ENCODE data around the gene HDLBP.
"Not testable (repeated sequence)": the region's sequence is repeated elsewhere in the genome, so short reads cannot be mapped to it uniquely, and the experiment has no call there.

HDLBP gene

DNA sequence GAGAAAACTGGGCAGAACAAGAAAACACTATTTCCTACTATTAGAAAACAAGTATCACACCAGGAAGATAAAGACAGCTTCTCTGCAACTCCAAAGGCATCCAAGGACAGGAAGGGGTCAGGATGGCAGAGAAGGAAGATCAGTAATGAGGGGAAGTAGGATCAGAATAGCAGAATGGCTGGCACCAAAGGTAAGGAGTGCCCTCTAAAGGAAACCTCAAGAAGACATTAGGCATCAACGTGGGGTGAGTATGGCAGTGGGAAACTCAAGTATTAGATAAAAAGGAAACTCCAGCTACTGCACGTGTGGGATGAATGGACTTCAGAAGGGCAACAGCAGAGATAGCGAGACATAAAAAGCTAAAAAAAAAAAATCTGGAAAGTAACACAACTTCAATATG, 25.9 kb downstream of the HDLBP start:
- Histone ChIP-seq H3K4me1 (ENCODE audit: control insufficient read depth, insufficient read depth, low read length) (peaks cover 5% of the 10 kb centered on the region), H3K27me3 (ENCODE audit: control insufficient read depth in 1 of 2, insufficient read depth in 2 of 2, low read length in 2 of 2) (no peaks in the 10 kb centered on the region), H3K27ac (ENCODE audit: low read length) (no peak overlapping the region), H3K4me3 (ENCODE audit: low read length in 2 of 2) (no peak overlapping the region), H3K9ac (ENCODE audit: low read length in 2 of 2) (no peak overlapping the region), H3K36me3 (ENCODE audit: control insufficient read depth in 2 of 2, insufficient read depth in 2 of 2, low read length in 2 of 2) (no peaks in the 10 kb centered on the region), H3K9me3 (ENCODE audit: control insufficient read depth in 2 of 2, low read length in 2 of 2) (no peaks in the 10 kb centered on the region)

DNA sequence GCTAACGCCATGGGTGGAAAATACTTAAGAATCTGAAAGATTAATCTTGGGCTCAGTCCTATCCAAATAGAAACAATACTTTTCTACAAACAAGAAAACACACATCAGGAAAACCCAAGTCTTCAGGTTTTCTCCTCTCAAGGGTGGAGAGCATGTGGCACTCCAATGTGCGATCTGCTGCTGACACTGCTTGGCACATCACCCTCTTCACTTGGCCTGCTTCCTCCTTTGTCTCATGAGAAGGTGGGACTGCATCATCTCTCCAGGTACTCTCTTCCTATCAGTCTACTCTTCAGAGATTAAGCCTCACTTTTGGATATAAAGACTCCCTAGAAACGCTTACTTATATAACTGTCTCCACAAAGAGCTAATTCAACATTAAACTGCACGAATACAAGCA, 26.4 kb downstream of the HDLBP start:
- H3K9ac ChIP-seq (ENCODE audit: low read length in 2 of 2) = no peak overlapping the region
- no peak overlapping the region for H3K4me3 ChIP-seq (ENCODE audit: low read length in 2 of 2)
- H3K27ac ChIP-seq (ENCODE audit: low read length) = no peak overlapping the region
- no peaks in the 10 kb centered on the region for H3K9me3 ChIP-seq (ENCODE audit: control insufficient read depth in 2 of 2, low read length in 2 of 2)
- peaks cover 5% of the 10 kb centered on the region for H3K4me1 ChIP-seq (ENCODE audit: control insufficient read depth, insufficient read depth, low read length)
- no peaks in the 10 kb centered on the region for H3K36me3 ChIP-seq (ENCODE audit: control insufficient read depth in 2 of 2, insufficient read depth in 2 of 2, low read length in 2 of 2)
- no peaks in the 10 kb centered on the region for H3K27me3 ChIP-seq (ENCODE audit: control insufficient read depth in 1 of 2, insufficient read depth in 2 of 2, low read length in 2 of 2)

DNA sequence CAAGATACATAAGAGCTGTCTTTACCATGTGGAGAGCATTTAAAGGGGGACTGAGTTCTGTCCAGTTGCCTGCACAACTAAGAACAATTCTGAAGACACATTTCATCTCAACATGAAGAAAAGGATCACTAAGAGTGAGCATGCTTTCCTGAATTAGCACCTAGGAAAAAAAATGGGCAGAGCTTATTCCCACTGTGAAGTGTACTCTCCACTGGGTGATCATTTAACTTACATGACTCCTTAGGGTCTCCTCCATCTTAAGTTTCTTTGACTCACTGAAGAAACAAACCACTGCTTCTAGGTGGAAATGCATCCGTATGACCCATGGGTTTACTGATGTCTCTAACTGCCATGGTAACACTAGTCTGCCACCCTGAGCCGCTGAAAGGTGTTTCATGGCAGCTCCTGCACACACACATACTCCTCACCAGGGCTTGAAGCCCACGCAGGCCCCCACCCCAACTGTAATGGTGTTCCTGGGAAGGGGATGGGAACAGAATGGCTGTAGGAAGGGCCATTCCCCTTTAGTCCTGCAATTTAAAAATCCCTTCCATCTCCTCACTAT, 27.1 kb downstream of the HDLBP start:
- peaks cover 5% of the 10 kb centered on the region for H3K4me1 ChIP-seq (ENCODE audit: control insufficient read depth, insufficient read depth, low read length)

DNA sequence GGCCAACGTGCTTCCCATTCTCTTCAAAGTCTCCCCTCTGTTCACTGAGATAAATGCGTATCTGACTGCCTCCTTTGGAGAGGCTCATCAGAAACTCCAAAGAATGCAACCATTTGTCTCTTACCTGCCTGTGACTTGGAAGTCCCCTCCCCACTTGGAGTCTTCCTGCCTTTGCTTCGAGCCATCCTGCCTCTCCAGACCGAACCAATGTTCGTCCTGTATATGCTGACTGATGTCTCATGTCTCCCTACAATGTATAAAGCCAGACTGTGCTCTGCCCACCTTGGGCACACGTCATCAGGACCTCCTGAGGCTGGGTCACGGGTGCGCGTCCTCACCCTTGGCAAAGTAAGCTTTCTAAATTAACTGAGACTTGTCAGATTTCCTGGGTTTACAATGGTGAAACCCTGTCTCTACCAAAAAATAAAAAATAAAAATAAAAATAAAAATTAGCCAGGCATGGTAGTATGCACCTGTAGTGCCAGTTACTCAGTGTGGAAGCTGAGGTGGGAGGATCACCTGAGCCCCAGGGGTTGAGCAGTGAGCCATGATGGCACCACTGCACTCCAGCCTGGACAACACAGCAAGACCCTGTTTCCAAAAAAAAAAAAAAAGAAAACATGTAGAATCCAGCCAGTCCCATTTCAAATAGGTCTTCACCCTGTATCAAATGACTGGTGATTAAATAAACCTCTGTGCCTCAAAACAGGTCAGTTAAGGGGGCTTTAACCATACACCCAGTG, 29.0 kb downstream of the HDLBP start:
- H3K27ac ChIP-seq (ENCODE audit: low read length) = no peak overlapping the region
- H3K9ac ChIP-seq (ENCODE audit: low read length in 2 of 2) = no peak overlapping the region
- peaks cover 9% of the 10 kb centered on the region for H3K4me1 ChIP-seq (ENCODE audit: control insufficient read depth, insufficient read depth, low read length)
- H3K4me3 ChIP-seq (ENCODE audit: low read length in 2 of 2) = no peak overlapping the region
- H3K9me3 ChIP-seq (ENCODE audit: control insufficient read depth in 2 of 2, low read length in 2 of 2) = no peaks in the 10 kb centered on the region
- no peaks in the 10 kb centered on the region for H3K36me3 ChIP-seq (ENCODE audit: control insufficient read depth in 2 of 2, insufficient read depth in 2 of 2, low read length in 2 of 2)
- no peaks in the 10 kb centered on the region for H3K27me3 ChIP-seq (ENCODE audit: control insufficient read depth in 1 of 2, insufficient read depth in 2 of 2, low read length in 2 of 2)

More for the DNA sequence above, 27.1 kb downstream of the HDLBP start:
- Histone ChIP-seq H3K36me3 (ENCODE audit: control insufficient read depth in 2 of 2, insufficient read depth in 2 of 2, low read length in 2 of 2) (no peaks in the 10 kb centered on the region), H3K4me3 (ENCODE audit: low read length in 2 of 2) (no peak overlapping the region), H3K27ac (ENCODE audit: low read length) (no peak overlapping the region), H3K9me3 (ENCODE audit: control insufficient read depth in 2 of 2, low read length in 2 of 2) (no peaks in the 10 kb centered on the region), H3K27me3 (ENCODE audit: control insufficient read depth in 1 of 2, insufficient read depth in 2 of 2, low read length in 2 of 2) (no peaks in the 10 kb centered on the region), H3K9ac (ENCODE audit: low read length in 2 of 2) (no peak overlapping the region)

DNA sequence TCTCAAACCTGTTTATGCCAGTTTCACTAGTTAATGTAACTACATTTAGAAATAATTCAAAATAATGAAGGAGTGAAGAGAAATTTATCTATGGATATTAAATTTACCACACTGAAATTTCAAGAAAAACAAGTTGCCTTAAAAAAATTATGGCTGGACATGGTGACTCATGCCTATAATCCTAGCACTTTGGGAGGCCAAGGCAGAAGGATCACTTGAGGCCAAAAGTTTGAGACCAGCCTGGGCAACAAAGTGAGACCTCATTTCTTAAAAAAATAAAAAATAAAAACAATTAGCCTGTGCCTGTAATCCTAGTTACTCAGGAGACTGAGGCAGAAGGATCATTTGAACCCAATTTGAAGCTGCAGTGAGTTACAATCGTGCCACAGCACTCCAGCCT, 29.9 kb downstream of the HDLBP start:
- Histone ChIP-seq H3K4me3 (ENCODE audit: low read length in 2 of 2) (no peak overlapping the region), H3K9me3 (ENCODE audit: control insufficient read depth in 2 of 2, low read length in 2 of 2) (no peaks in the 10 kb centered on the region), H3K9ac (ENCODE audit: low read length in 2 of 2) (no peak overlapping the region), H3K27ac (ENCODE audit: low read length) (no peak overlapping the region), H3K4me1 (ENCODE audit: control insufficient read depth, insufficient read depth, low read length) (peaks cover 9% of the 10 kb centered on the region), H3K27me3 (ENCODE audit: control insufficient read depth in 1 of 2, insufficient read depth in 2 of 2, low read length in 2 of 2) (no peaks in the 10 kb centered on the region), H3K36me3 (ENCODE audit: control insufficient read depth in 2 of 2, insufficient read depth in 2 of 2, low read length in 2 of 2) (no peaks in the 10 kb centered on the region)

DNA sequence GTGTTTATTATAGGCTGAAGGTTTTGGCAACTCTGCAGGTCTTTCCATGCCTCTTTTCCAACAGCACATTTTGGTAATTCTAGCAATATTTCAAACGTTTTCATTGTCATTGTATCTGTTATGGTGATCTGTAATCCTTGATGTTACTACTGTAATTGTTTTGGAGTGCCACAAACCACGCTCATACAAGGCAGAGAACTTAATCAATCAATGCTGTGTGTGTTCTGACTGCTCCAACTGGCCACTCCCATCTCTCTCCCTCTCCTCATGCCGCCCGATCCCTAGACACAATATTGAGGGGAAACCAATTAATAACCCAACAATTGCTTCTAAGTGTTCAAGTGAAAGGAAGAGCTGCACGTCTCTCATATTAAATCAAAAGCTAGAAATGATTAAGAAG, 32.9 kb downstream of the HDLBP start:
- Histone ChIP-seq H3K27ac (ENCODE audit: low read length) (no peak overlapping the region), H3K4me3 (ENCODE audit: low read length in 2 of 2) (no peak overlapping the region), H3K4me1 (ENCODE audit: control insufficient read depth, insufficient read depth, low read length) (peaks cover 3% of the 10 kb centered on the region), H3K9me3 (ENCODE audit: control insufficient read depth in 2 of 2, low read length in 2 of 2) (no peaks in the 10 kb centered on the region), H3K27me3 (ENCODE audit: control insufficient read depth in 1 of 2, insufficient read depth in 2 of 2, low read length in 2 of 2) (no peaks in the 10 kb centered on the region), H3K9ac (ENCODE audit: low read length in 2 of 2) (no peak overlapping the region), H3K36me3 (ENCODE audit: control insufficient read depth in 2 of 2, insufficient read depth in 2 of 2, low read length in 2 of 2) (no peaks in the 10 kb centered on the region)

DNA sequence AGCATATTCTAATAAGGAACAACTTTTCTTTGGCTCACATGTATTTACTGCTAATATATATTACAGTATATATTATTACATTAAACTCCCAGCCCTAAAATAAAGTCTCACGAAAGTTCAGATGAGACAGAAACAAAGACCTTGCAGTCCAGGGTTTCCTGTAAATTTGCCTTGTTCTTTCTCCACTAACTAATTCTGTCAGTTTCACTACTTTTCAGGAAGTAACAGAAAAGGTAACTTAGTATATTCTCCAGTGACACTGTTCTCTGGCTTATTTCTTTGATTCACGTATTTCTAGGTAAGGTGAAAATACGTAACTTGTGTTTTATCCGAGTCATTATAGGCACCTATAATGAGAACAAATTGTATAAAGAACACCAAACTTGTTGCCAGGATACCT, 35.2 kb downstream of the HDLBP start:
- H3K27ac ChIP-seq (ENCODE audit: low read length) = no peak overlapping the region

DNA sequence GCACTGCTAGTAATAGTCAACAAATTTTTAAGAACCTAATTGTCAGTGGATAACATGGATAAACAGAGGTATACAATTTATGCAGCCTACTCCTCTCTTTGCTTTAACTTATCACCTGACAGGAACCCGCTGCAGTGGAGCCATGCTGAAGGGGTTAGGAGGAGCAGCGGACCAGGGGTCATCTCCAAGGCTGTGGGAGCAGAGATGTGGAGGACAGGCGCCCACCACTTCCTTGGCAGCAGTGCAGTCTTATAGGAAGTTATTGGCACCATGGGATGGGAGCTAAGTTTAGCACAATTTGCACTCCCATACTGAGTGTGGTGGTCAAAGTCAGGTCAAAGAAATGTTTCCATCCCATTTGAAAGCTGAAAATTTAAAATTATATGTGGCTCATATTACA, 35.6 kb downstream of the HDLBP start:
- Histone ChIP-seq H3K36me3 (ENCODE audit: control insufficient read depth in 2 of 2, insufficient read depth in 2 of 2, low read length in 2 of 2) (no peaks in the 10 kb centered on the region), H3K9ac (ENCODE audit: low read length in 2 of 2) (no peak overlapping the region), H3K9me3 (ENCODE audit: control insufficient read depth in 2 of 2, low read length in 2 of 2) (no peaks in the 10 kb centered on the region), H3K27ac (ENCODE audit: low read length) (no peak overlapping the region), H3K4me1 (ENCODE audit: control insufficient read depth, insufficient read depth, low read length) (peaks cover 3% of the 10 kb centered on the region), H3K27me3 (ENCODE audit: control insufficient read depth in 1 of 2, insufficient read depth in 2 of 2, low read length in 2 of 2) (no peaks in the 10 kb centered on the region), H3K4me3 (ENCODE audit: low read length in 2 of 2) (no peak overlapping the region)

More for the DNA sequence above, 35.2 kb downstream of the HDLBP start:
- Histone ChIP-seq H3K27me3 (ENCODE audit: control insufficient read depth in 1 of 2, insufficient read depth in 2 of 2, low read length in 2 of 2) (no peaks in the 10 kb centered on the region), H3K4me3 (ENCODE audit: low read length in 2 of 2) (no peak overlapping the region), H3K4me1 (ENCODE audit: control insufficient read depth, insufficient read depth, low read length) (peaks cover 3% of the 10 kb centered on the region), H3K36me3 (ENCODE audit: control insufficient read depth in 2 of 2, insufficient read depth in 2 of 2, low read length in 2 of 2) (no peaks in the 10 kb centered on the region), H3K9ac (ENCODE audit: low read length in 2 of 2) (no peak overlapping the region), H3K9me3 (ENCODE audit: control insufficient read depth in 2 of 2, low read length in 2 of 2) (no peaks in the 10 kb centered on the region)

DNA sequence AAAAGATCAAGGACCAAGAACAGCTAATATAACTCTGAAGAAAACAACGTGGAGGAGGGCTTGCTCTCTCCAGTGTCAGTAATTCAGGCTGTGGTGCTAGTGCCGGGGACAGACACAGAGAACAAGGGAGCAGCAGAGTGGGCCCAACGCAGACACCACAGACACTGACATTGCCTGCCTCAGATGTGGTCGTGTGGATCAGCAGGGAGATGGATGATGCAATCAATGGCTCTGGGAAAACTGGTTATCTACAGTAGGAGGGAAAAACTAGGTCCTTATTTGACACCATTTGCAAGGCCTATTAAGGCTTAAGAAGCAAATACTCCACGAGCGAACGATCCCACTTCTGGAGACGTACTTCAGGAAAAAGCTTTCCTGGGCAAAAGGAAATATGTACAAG, 36.1 kb downstream of the HDLBP start:
- no peak overlapping the region for H3K4me3 ChIP-seq (ENCODE audit: low read length in 2 of 2)
- H3K4me1 ChIP-seq (ENCODE audit: control insufficient read depth, insufficient read depth, low read length) = peaks cover 3% of the 10 kb centered on the region
- no peak overlapping the region for H3K27ac ChIP-seq (ENCODE audit: low read length)
- no peak overlapping the region for H3K9ac ChIP-seq (ENCODE audit: low read length in 2 of 2)
- no peaks in the 10 kb centered on the region for H3K36me3 ChIP-seq (ENCODE audit: control insufficient read depth in 2 of 2, insufficient read depth in 2 of 2, low read length in 2 of 2)
- H3K9me3 ChIP-seq (ENCODE audit: control insufficient read depth in 2 of 2, low read length in 2 of 2) = no peaks in the 10 kb centered on the region
- no peaks in the 10 kb centered on the region for H3K27me3 ChIP-seq (ENCODE audit: control insufficient read depth in 1 of 2, insufficient read depth in 2 of 2, low read length in 2 of 2)

DNA sequence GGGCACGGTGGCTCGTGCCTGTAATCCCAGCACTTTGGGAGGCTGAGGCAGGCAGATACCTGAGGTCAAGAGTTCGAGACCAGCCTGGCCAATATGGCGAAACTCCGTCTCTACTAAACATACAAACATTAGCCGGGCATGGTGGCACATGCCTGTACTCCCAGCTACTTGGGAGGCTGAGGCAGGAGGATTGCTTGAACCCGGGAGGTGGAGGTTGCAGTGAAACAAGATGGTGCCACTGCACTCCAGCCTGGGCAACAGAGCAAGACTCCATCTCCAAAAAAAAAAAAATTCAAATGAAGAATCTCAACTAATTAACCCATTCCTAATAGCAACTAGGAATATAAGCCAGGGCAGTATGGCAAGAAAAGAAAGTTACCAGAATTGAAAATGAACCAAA, 37.2 kb downstream of the HDLBP start:
- not testable (repeated sequence) for H3K4me3 ChIP-seq (ENCODE audit: low read length in 2 of 2); H3K27ac ChIP-seq (ENCODE audit: low read length); H3K4me1 ChIP-seq (ENCODE audit: control insufficient read depth, insufficient read depth, low read length); H3K9me3 ChIP-seq (ENCODE audit: control insufficient read depth in 2 of 2, low read length in 2 of 2); H3K27me3 ChIP-seq (ENCODE audit: control insufficient read depth in 1 of 2, insufficient read depth in 2 of 2, low read length in 2 of 2); H3K9ac ChIP-seq (ENCODE audit: low read length in 2 of 2); H3K36me3 ChIP-seq (ENCODE audit: control insufficient read depth in 2 of 2, insufficient read depth in 2 of 2, low read length in 2 of 2)

DNA sequence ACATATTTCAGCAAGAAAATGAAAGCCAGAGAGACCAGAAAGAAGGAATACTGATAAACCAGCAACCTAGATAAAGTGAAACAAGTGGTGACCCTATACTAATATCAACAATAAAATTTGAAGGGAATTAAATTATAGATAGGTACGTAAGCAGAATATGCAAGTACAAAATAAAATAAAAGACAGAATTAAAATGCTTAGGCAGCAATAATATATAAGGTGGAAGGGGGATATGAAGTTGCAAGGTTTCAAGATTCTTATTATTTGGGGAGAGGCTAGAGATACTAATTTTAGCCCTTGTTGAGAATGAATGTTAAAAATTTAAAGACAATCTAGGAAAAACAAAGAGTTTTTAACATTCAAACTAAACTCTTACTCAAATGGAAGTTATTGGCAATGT, 39.6 kb downstream of the HDLBP start:
- Histone ChIP-seq H3K9ac (ENCODE audit: low read length in 2 of 2) (no peak overlapping the region), H3K9me3 (ENCODE audit: control insufficient read depth in 2 of 2, low read length in 2 of 2) (no peaks in the 10 kb centered on the region), H3K4me3 (ENCODE audit: low read length in 2 of 2) (no peak overlapping the region), H3K27ac (ENCODE audit: low read length) (no peak overlapping the region), H3K27me3 (ENCODE audit: control insufficient read depth in 1 of 2, insufficient read depth in 2 of 2, low read length in 2 of 2) (no peaks in the 10 kb centered on the region), H3K36me3 (ENCODE audit: control insufficient read depth in 2 of 2, insufficient read depth in 2 of 2, low read length in 2 of 2) (no peaks in the 10 kb centered on the region), H3K4me1 (ENCODE audit: control insufficient read depth, insufficient read depth, low read length) (peaks cover 14% of the 10 kb centered on the region)
